CD14-positive monocyte (primary cell): ENCODE results near the gene IP6K1. TPM values are rescaled to one million over a fixed set of nuclear protein-coding genes. Genes with fewer than 3 reads are reported as not detected.

Experiments used
- DNase-seq, 3 donors: peaks; one replicate each; pipeline ENCODE4 v3.0.0-alpha.2; 2011 to 2022
- H2AFZ ChIP-seq: 2 replicates; pipeline ENCODE4 v1.6.0; 2012; ENCODE audit warnings: mild to moderate bottlenecking, low read depth, low read length, inconsistent platforms; ENCODE audit not compliant: insufficient read depth, poor library complexity, severe bottlenecking
- H3K27ac ChIP-seq, 2 donors: 1 replicate in 1 of 2; 2 replicates in 1 of 2; pipeline ENCODE4 v1.5.1; 2012 to 2013; ENCODE audit warnings: low read length in 2 of 2, control low read depth in 1 of 2, inconsistent platforms in 1 of 2, low read depth in 1 of 2, mild to moderate bottlenecking in 1 of 2
- H3K27me3 ChIP-seq, 2 donors: one replicate each; pipeline versions ENCODE4 v1.6.0 to v1.6.1; 2011 to 2013; ENCODE audit warnings: low read length in 2 of 2; ENCODE audit not compliant: control insufficient read depth in 2 of 2, insufficient read depth in 2 of 2
- H3K36me3 ChIP-seq, 2 donors: replicated peaks in 1 of 2; 1 replicate in 1 of 2; 2 replicates in 1 of 2; pipeline versions ENCODE4 v1.5.1 to v1.6.1; 2012 to 2013; ENCODE audit warnings: low read length in 2 of 2, control low read depth in 1 of 2, inconsistent platforms in 1 of 2, mild to moderate bottlenecking in 1 of 2; ENCODE audit not compliant: insufficient read depth in 2 of 2, control insufficient read depth in 1 of 2
- H3K4me1 ChIP-seq, 2 donors: 1 replicate in 1 of 2; 2 replicates in 1 of 2; pipeline versions ENCODE4 v1.5.1 to v1.6.1; 2012 to 2013; ENCODE audit warnings: low read length in 2 of 2, control low read depth in 1 of 2, inconsistent platforms in 1 of 2, mild to moderate bottlenecking in 1 of 2, moderate library complexity in 1 of 2; ENCODE audit not compliant: insufficient read depth in 2 of 2, control insufficient read depth in 1 of 2
- H3K4me2 ChIP-seq: replicated peaks from 2 replicates; pipeline ENCODE3; 2012; ENCODE audit warnings: low read length, moderate library complexity, mild to moderate bottlenecking; ENCODE audit not compliant: poor library complexity, severe bottlenecking; ENCODE audit errors: extremely low read depth
- H3K4me3 ChIP-seq, 3 experiments: fragments of 200-600 bp in 1 of 3; sonication (generic) in 1 of 3; replicated peaks in 1 of 3; 1 replicate in 2 of 3; 2 replicates in 1 of 3; pipeline ENCODE4 v1.5.1; 2011 to 2013; ENCODE audit warnings: low read length in 3 of 3, mild to moderate bottlenecking in 3 of 3, control low read depth in 2 of 3, low read depth in 2 of 3, inconsistent platforms in 1 of 3, moderate library complexity in 1 of 3
- H3K79me2 ChIP-seq: 2 replicates; pipeline ENCODE4 v1.6.0; 2012; ENCODE audit warnings: mild to moderate bottlenecking, control low read depth, inconsistent platforms, low read length, moderate library complexity; ENCODE audit not compliant: insufficient read depth
- H3K9ac ChIP-seq: 2 replicates; pipeline ENCODE4 v1.6.0; 2017; ENCODE audit warnings: low read length, mild to moderate bottlenecking; ENCODE audit not compliant: insufficient read depth, poor library complexity, severe bottlenecking
- H3K9me3 ChIP-seq, 2 donors: replicated peaks in 1 of 2; 1 replicate in 1 of 2; 2 replicates in 1 of 2; pipeline versions ENCODE4 v1.5.1 to v1.6.1; 2012 to 2013; ENCODE audit warnings: low read length in 2 of 2, control low read depth in 1 of 2; ENCODE audit not compliant: control insufficient read depth in 1 of 2, insufficient read depth in 1 of 2
- H4K20me1 ChIP-seq: 2 replicates; pipeline ENCODE4 v1.6.0; 2012; ENCODE audit warnings: mild to moderate bottlenecking, low read length, control low read depth, moderate library complexity; ENCODE audit not compliant: insufficient read depth
- H3K27ac Mint-ChIP-seq, 7 donors: one replicate each; pipeline ENCODE4 v1.8.0; 2020; ENCODE audit warnings: mild to moderate bottlenecking in 7 of 7, mixed read lengths in 7 of 7, moderate library complexity in 6 of 7, inconsistent platforms in 2 of 7
- H3K27me3 Mint-ChIP-seq, 3 donors: one replicate each; pipeline ENCODE4 v1.8.0; 2021 to 2022; ENCODE audit warnings: low read depth in 3 of 3, mild to moderate bottlenecking in 3 of 3, mixed read lengths in 3 of 3, moderate library complexity in 3 of 3, inconsistent platforms in 1 of 3
- H3K36me3 Mint-ChIP-seq, 2 donors: one replicate each; pipeline ENCODE4 v1.8.0; 2020; ENCODE audit warnings: mixed read lengths in 2 of 2, inconsistent platforms in 1 of 2, mild to moderate bottlenecking in 1 of 2
- H3K4me1 Mint-ChIP-seq: one replicate; pipeline ENCODE4 v1.8.0; 2020; ENCODE audit warnings: mild to moderate bottlenecking, mixed read lengths
- H3K4me3 Mint-ChIP-seq, 2 donors: one replicate each; pipeline ENCODE4 v1.8.0; 2020; ENCODE audit warnings: mild to moderate bottlenecking in 2 of 2, mixed read lengths in 2 of 2, moderate library complexity in 1 of 2
- H3K9me3 Mint-ChIP-seq, 7 donors: one replicate each; pipeline ENCODE4 v1.8.0; 2020 to 2022; ENCODE audit warnings: mixed read lengths in 7 of 7, mild to moderate bottlenecking in 6 of 7, moderate library complexity in 6 of 7, inconsistent platforms in 2 of 7
- CTCF ChIP-seq: fragments of 200-600 bp; IDR thresholded peaks from one replicate; pipeline ENCODE4 v1.8.0; 2022; ENCODE audit warnings: antibody characterized with exemption, mild to moderate bottlenecking
- WGBS: methylation state at CpG from one replicate; pipeline ENCODE4 v1.1.5; 2013; ENCODE audit warnings: missing lambda C conversion rate; ENCODE audit not compliant: insufficient coverage; 5-methylcytosine and 5-hydroxymethylcytosine counted together
- intact Hi-C, 2 donors: fragments of 100-400 bp; cut with micrococcal nuclease; formaldehyde crosslinking; loops; one replicate each; pipeline versions ENCODE4 v1.15.0 to v1.15.1; 2023
- polyA plus RNA-seq, 3 donors: library from polyadenylated mRNA; depleted of rRNA in 1 of 3; unstranded in 2 of 3; stranded (reverse) in 1 of 3; fragments of 300-500 nt in 2 of 3; fragments of >200 nt in 1 of 3; fragmentation: Illumina TruSeq in 2 of 3; gene quantifications; 1 replicate in 2 of 3; 2 replicates in 1 of 3; pipeline ENCODE4 v1.2.3, GENCODE V29; 2012 to 2021

Gene IP6K1
- polyA plus RNA-seq, 3 donors = 15.8 to 27.1 (median 16.1) TPM

- H3K27me3 Mint-ChIP-seq = peaks cover 7 to 9% (median 7%) of the 10 kb centered on the region in 3 donors
- H2AFZ ChIP-seq = no peak overlapping the region
- intact Hi-C loops = loop anchor here (5.0 to 10.0 kb wide), 3 partner anchors 47 to 65 kb away; partner anchors contain the start of genes APEH (in 2 of the 2) and IP6K1 (in 2 of the 2)
- H3K27ac ChIP-seq = peak overlapping the region; percentile 62 to 97
- no peaks in the 10 kb centered on the region for H3K9me3 ChIP-seq
- H3K9me3 Mint-ChIP-seq = peaks cover 0 to 5% (median 0%) of the 10 kb centered on the region in 7 donors
- no peak for TF ChIP-seq CTCF
- H4K20me1 ChIP-seq = peaks cover 31% of the 10 kb centered on the region
- H3K4me3 Mint-ChIP-seq = peak overlapping the region in 1 of 2 donors; percentile 95
- 99% methylated on average over 21 of the region's 26 CpGs for WGBS
- peak in 1 of 3 donors; percentile 5 for DNase-seq
- H3K36me3 Mint-ChIP-seq = peaks cover 26 to 40% of the 10 kb centered on the region in 2 donors
- peaks cover 0 to 7% of the 10 kb centered on the region in 2 donors for H3K27me3 ChIP-seq
- peaks cover 38% of the 10 kb centered on the region for H3K4me1 Mint-ChIP-seq
- no peak overlapping the region for H3K9ac ChIP-seq
- H3K4me3 ChIP-seq = peak overlapping the region in 1 of 3 experiments; percentile 88
- H3K4me2 ChIP-seq = peak overlapping the region; percentile 93
- peak overlapping the region; percentile 31 to 97 (median 95) for H3K27ac Mint-ChIP-seq
- H3K79me2 ChIP-seq = peaks cover 22% of the 10 kb centered on the region
- H3K4me1 ChIP-seq = peaks cover 32 to 43% of the 10 kb centered on the region in 2 donors
- peaks cover 24 to 41% of the 10 kb centered on the region in 2 donors for H3K36me3 ChIP-seq
These were observed 64.2 kb downstream of the IP6K1 start for GRCh38 chr3:49721896-49722781.

GRCh38 chr3:49721596-49721895, 64.8 kb downstream of the IP6K1 start:
- H3K27ac ChIP-seq = peak overlapping the region in 1 of 2 donors; percentile 97
- intact Hi-C loops = loop anchor here (5.0 to 10.0 kb wide), 3 partner anchors 47 to 66 kb away; partner anchors contain the start of genes APEH (in 2 of the 2) and IP6K1 (in 2 of the 2)
- no peaks in the 10 kb centered on the region for H3K9me3 ChIP-seq
- H3K9ac ChIP-seq = no peak overlapping the region
- Mint-ChIP-seq H3K27ac (peak overlapping the region in 1 of 7 donors; percentile 15), H3K27me3 (peaks cover 7 to 9% (median 7%) of the 10 kb centered on the region in 3 donors), H3K9me3 (peaks cover 0 to 5% (median 0%) of the 10 kb centered on the region in 7 donors), H3K4me1 (peaks cover 38% of the 10 kb centered on the region), H3K4me3 (no peak overlapping the region), H3K36me3 (peaks cover 21 to 37% of the 10 kb centered on the region in 2 donors)
- no peak overlapping the region for H3K4me3 ChIP-seq
- H4K20me1 ChIP-seq = peaks cover 31% of the 10 kb centered on the region
- TF ChIP-seq CTCF = no peak
- no peak overlapping the region for H3K4me2 ChIP-seq
- peaks cover 22% of the 10 kb centered on the region for H3K79me2 ChIP-seq
- H3K4me1 ChIP-seq = peaks cover 32 to 43% of the 10 kb centered on the region in 2 donors
- H3K36me3 ChIP-seq = peaks cover 18 to 35% of the 10 kb centered on the region in 2 donors
- WGBS = 96% methylated on average over 9 of the region's 9 CpGs
- peaks cover 0 to 7% of the 10 kb centered on the region in 2 donors for H3K27me3 ChIP-seq
- no peak for DNase-seq
- H2AFZ ChIP-seq = no peak overlapping the region
